GM21526 (cell line): Measurements from ENCODE around the gene ISCU.
A peak's percentile ranks its signal among the peaks of the same experiment; 100 is the strongest.
"Not testable (repeated sequence)": the region's sequence is repeated elsewhere in the genome, so short reads cannot be mapped to it uniquely, and the experiment has no call there.

Experiments
- ATAC-seq: cut with Tn5 transposase; IDR thresholded peaks from one replicate; pipeline ENCODE4 v1.9.1; 2021; ENCODE audit warnings: moderate library complexity; ENCODE audit not compliant: unreplicated experiment, low FRiP score

ISCU gene

GRCh38 chr12:108542320-108542719 is 20.1 kb upstream of the ISCU start:
- no peak for ATAC-seq

DNA sequence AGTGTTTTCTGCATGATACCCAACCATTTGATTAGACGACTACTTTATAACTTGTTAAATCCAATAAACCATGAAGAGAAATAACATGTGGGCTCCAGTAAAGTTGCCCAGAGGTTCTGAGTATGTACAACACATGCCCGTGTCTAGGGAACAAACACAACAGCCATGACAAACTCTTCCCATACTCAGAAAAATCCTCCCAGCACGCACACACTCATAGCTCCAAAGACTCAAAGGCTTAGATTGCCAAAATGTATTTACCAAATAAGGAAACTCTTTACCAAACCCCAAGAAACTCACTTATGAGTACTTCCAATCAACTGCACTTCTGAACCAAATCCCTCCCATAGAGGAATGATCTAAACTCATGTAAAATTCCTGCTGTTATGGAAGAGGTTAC is 18.7 kb upstream of the ISCU start:
- no peak for ATAC-seq

DNA sequence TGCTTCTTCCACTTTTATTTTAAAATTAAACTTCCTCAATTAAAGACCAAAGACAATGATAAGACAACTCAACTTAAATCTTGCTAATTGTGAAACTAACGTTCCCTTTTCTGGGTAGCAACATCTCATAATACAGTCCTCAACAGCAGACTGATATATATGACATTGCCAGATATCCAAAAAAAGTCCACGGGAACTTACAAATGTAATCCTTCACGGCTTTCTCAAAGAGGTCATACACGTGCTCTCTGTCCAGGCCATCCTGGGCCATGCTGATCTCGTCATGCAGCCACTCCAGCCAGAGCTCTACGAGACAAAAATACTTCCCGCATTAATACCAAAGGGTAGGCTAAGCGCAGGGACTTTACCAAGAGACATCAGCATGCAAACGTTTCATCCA is 14.7 kb upstream of the ISCU start:
- ATAC-seq, result no peak

- ATAC-seq, result no peak
These were observed 13.4 kb upstream of the ISCU start for GRCh38 chr12:108548954-108549521.

- ATAC-seq, result no peak
These were observed 10.9 kb upstream of the ISCU start for GRCh38 chr12:108551535-108551934.

GRCh38 chr12:108553799-108554198 is 8.6 kb upstream of the ISCU start:
- no peak for ATAC-seq

GRCh38 chr12:108555383-108555782 is 7.0 kb upstream of the ISCU start:
- not testable (repeated sequence) for ATAC-seq

DNA sequence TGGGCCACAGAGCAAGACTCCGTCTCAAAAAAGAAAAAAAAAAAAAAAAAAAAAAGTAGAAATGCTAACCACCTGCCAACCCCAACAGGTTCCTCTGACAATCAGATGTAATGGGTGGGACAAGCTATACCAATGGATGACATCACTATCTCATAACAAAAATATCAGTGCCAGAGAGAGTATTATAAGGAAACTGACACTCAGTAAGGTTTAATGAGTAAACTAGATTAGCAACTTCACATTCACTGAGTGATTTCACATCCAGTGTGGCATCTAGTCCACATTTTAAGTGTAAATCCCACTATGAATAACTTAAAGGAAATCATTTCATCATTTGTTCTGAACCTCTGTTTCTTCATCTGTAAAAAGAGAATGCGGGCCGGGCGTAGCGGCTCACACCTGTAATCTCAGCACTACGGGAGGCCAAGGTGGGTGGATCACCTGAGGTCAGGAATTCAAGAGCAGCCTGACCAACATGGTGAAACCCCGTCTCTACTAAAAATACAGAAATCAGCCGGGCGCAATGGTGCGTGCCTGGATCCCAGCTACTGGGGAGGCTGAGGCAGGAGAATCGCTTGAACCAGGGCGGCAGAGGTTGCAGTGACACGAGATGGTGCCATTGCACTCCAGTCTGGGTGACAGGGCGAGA is 3.3 kb upstream of the ISCU start:
- no peak for ATAC-seq

- no peak for ATAC-seq
These were observed 2.6 kb upstream of the ISCU start for GRCh38 chr12:108559748-108560147.

GRCh38 chr12:108560321-108560721 is 2.1 kb upstream of the ISCU start:
- no peak for ATAC-seq

DNA sequence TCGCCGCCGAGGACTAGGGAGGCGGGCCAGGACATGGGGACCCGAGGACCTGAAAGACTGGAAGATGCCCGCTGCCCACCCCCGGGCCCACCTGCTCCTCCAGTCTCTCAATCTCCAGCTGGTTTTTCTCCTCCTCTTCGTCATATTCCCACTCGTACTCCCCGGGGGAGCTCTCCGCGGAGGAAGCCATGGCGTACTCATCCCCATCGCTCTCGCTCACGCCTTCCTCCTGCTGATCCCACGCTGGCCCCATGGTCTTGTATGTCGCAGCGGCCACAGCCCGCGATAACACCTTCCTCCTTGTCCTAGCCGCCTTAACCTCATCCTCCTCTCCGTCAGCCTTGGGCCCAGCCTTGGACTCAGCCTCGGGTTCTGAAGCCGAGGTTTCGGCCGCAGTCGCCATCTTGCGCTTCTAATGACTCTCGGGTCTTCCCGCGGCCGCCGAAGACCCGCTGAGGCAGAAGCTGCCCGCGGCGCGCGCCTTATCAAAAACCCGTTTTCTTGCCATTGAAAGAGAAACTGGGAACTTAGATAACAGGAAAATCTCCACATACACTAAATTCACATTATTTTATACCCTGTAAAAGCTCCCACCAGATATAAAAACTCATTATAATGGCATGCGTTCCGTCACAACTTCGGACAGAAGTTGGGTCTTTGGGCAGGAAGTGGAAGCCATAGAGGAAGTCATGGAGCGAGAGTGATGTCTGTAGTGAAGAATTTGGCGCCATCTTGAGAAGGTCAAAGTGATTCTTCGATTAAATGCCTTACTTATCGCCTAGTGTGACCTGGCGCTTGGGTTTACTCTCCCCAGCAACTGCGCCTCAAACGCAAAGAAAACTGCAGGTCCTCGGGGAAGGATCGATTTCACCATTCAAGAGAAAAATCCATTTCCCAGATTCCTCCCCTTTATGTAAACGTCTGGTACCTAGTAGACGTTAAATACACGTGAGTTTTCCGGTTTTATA is 1.4 kb upstream of the ISCU start, which contains the start of gene SART3:
TSS of gene SART3 (minus strand) at position 422 of the 968 bp plus-strand sequence. CDS start at position 403, 19 bp downstream.
- peak; percentile 32 for ATAC-seq

GRCh38 chr12:108561852-108562347 is 496 bp upstream of the ISCU start:
- ATAC-seq, result no peak

GRCh38 chr12:108563136-108563803 is 874 bp downstream of the ISCU start:
- no peak for ATAC-seq

GRCh38 chr12:108563804-108564151 is 1.4 kb downstream of the ISCU start:
- no peak for ATAC-seq

- ATAC-seq, result no peak
These were observed 2.3 kb downstream of the ISCU start for GRCh38 chr12:108564724-108565123.

DNA sequence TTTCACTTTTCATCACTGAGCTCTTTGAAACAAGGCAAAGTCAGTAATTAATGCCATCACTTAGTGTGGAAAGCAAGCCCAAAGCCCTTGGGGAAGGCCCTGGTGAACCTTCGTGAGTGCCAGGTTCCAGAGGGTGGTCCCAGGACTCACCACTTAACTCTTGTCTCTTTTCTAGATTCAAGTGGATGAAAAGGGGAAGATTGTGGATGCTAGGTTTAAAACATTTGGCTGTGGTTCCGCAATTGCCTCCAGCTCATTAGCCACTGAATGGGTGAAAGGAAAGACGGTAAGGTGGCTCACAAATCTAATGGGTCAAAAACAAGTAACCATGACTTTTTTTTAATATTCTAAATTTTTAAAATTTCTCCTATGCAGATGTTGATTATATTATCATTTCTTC is 2.8 kb downstream of the ISCU start:
- ATAC-seq, result no peak

DNA sequence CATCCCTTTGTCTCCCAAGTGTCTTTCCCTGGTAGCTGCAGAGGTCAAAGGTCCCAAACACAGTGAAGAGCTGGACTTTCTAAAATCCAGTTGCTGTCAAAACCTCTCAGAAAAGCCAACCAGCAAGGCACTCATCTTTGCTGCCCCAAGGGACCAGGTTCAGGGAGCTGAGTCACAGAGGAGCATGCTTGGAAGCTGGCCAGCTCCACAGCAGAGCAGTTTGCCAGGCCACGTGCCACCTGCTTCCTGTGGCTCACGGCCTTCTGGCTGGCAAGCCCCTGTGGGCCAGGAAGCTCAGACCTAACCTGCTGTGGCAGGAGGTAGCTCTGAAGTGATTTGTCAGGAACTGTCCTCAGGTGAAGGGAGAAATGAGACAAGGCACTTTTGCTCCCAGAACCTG is 3.6 kb downstream of the ISCU start:
- ATAC-seq, result no peak

GRCh38 chr12:108566452-108566851 is 4.1 kb downstream of the ISCU start:
- no peak for ATAC-seq

DNA sequence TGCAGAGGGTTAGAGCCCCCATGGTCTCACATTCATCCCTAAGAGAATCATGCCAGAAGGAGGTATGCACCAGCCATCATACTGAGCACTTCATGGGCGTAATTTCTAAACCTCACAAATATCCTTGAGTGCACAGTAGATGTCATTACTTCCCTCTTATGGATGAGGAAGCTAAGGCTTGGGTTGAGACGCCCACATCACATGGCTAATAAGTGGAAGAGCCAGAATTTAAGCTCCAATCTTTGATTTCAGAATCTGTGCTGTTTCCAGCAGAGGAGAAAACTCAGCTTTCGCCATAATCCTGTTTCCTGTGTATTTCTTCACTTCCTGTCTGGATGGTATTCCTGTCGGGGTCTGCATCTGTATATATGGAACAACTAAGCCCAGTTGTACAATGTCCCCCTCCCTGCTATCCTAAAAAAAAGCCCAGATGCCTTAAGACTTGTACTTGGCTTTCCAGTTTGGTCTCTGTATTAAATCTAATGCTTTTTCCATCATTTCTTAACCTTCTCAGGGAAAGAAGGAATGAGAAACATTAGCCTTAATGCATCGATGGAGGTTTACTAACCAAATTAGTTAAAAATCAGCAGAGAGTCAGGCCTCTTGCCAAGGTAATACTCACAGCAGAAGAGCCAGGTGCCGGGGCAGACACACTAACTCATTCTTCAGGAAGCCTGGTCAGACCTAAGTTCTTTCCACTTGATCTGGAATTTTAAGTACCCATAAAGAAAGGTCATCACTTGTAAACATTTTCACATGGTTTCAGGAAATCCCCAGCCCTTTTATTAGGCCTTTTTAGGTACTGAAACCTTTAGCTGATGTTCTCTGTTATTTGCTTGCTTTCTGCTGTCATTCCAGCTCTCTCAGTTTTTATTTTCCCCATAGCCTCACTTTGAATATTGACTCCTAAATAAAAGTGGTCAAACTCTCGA is 5.3 kb downstream of the ISCU start:
- no peak for ATAC-seq
